HepG2 (cell line): ENCODE results near the gene SEH1L. TPM values are rescaled to one million over a fixed set of nuclear protein-coding genes. Genes with fewer than 3 reads are reported as not detected.

Experiments used
- ATAC-seq: fragments of 200-7000 bp; cut with Tn5 transposase; 3 replicates; pipeline ENCODE4 v1.9.1; 2020; ENCODE audit warnings: mild to moderate bottlenecking, moderate library complexity
- BruUV-seq: library from RNA; stranded (reverse); fragments of 400-500 nt; replicated peaks from 2 replicates; lab custom pipeline; 2021; lab: Mats Ljungman, UMichigan
- CTCF ChIA-PET: fragments of 300-600 bp; formaldehyde crosslinking; extraction: SDS; loops from one replicate; lab custom pipeline; 2021; ENCODE audit warnings: low total read pairs, inconsistent platforms, low intra/inter-chr PET ratio; lab: Yijun Ruan, JAX
- POLR2A ChIA-PET: fragments of 350-600 bp; sonication (Branson Sonifier 250); formaldehyde crosslinking; loops from one replicate; lab custom pipeline; 2020; ENCODE audit warnings: antibody characterized with exemption, inconsistent platforms; lab: Yijun Ruan, JAX
- DNase-seq: peaks from one replicate; pipeline ENCODE4 v3.0.0-alpha.2; 2015; ENCODE audit warnings: low spot score
- FAIRE-seq: peaks from 3 replicates; lab custom pipeline; 2011; peaks lifted over from hg19 to GRCh38; lab: Jason Lieb, UNC
- H2AFZ ChIP-seq: one replicate; pipeline ENCODE4 v1.6.1; 2011; ENCODE audit warnings: low read length, inconsistent platforms
- H3K27ac ChIP-seq: fragments of 300-600 bp; 3 replicates; pipeline ENCODE4 v1.8.0; 2011; ENCODE audit warnings: mixed run types, mild to moderate bottlenecking, mixed read lengths, low read length, inconsistent platforms; ENCODE audit not compliant: insufficient read depth; ENCODE audit errors: extremely low read length
- H3K27me3 ChIP-seq, 2 experiments: fragments of 200-600 bp in 1 of 2; 2 replicates in 1 of 2; 3 replicates in 1 of 2; pipeline versions ENCODE4 v1.6.0 to v1.8.0; 2011; ENCODE audit warnings: low read length in 2 of 2, mild to moderate bottlenecking in 2 of 2, moderate library complexity in 2 of 2, inconsistent platforms in 1 of 2; ENCODE audit not compliant: insufficient read depth in 2 of 2, control insufficient read depth in 1 of 2
- H3K36me3 ChIP-seq, 2 experiments: fragments of 200-600 bp in 1 of 2; replicated peaks in 1 of 2; 2 replicates in 1 of 2; 3 replicates in 1 of 2; pipeline versions ENCODE4 v1.5.1 to v1.8.0; 2011; ENCODE audit warnings: low read length in 2 of 2, inconsistent platforms in 1 of 2; ENCODE audit not compliant: insufficient read depth in 2 of 2, control insufficient read depth in 1 of 2
- H3K4me1 ChIP-seq: 2 replicates; pipeline ENCODE4 v1.5.1; 2012; ENCODE audit warnings: low read length, inconsistent platforms; ENCODE audit not compliant: insufficient read depth
- H3K4me2 ChIP-seq: 2 replicates; pipeline ENCODE4 v1.6.0; 2011; ENCODE audit warnings: low read depth, low read length, inconsistent platforms
- H3K4me3 ChIP-seq, 3 experiments: fragments of 200-600 bp in 1 of 3; sonication (generic), shearing (Covaris generic) in 1 of 3; replicated peaks in 1 of 3; 2 replicates each; pipeline ENCODE4 v1.5.1; 2011 to 2016; ENCODE audit warnings: low read length in 3 of 3, inconsistent platforms in 2 of 3, low read depth in 2 of 3, mild to moderate bottlenecking in 2 of 3, control low read depth in 1 of 3, mixed read lengths in 1 of 3; ENCODE audit not compliant: insufficient read depth in 1 of 3
- H3K79me2 ChIP-seq: one replicate; pipeline ENCODE4 v1.6.1; 2011; ENCODE audit warnings: low read length, inconsistent platforms; ENCODE audit not compliant: insufficient read depth
- H3K9ac ChIP-seq: 2 replicates; pipeline ENCODE4 v1.6.0; 2011; ENCODE audit warnings: mild to moderate bottlenecking, low read depth, low read length, inconsistent platforms; ENCODE audit not compliant: insufficient read depth
- H3K9me3 ChIP-seq: 2 replicates; pipeline ENCODE4 v1.5.1; 2012; ENCODE audit warnings: mild to moderate bottlenecking, low read length
- H4K20me1 ChIP-seq: 2 replicates; pipeline ENCODE4 v1.6.0; 2011; ENCODE audit warnings: inconsistent platforms, mild to moderate bottlenecking, low read length, moderate library complexity; ENCODE audit not compliant: insufficient read depth
- KLF13 ChIP-seq: sonication (generic); formaldehyde crosslinking; IDR thresholded peaks from 2 replicates; pipeline ENCODE4 v1.4.0; 2020; ENCODE audit warnings: mild to moderate bottlenecking, missing genetic modification reagents
- NFRKB ChIP-seq: fragments of 450-650 bp; IDR thresholded peaks from 2 replicates; pipeline ENCODE4 v1.6.1; 2017
- PAF1 ChIP-seq: IDR thresholded peaks from 2 replicates; pipeline ENCODE4 v1.6.1; 2016; ENCODE audit warnings: missing genetic modification reagents, missing compliant biosample characterization
- THYN1 ChIP-seq: sonication (generic); formaldehyde crosslinking; IDR thresholded peaks from 2 replicates; pipeline ENCODE4 v1.8.1; 2023; ENCODE audit warnings: low read depth, mild to moderate bottlenecking, moderate library complexity, missing genetic modification reagents, borderline replicate concordance
- ZFAT ChIP-seq: sonication (generic); formaldehyde crosslinking; conservative IDR thresholded peaks from 2 replicates; pipeline ENCODE4 v1.8.1; 2023; ENCODE audit warnings: missing genetic modification reagents, inconsistent platforms
- ZFP36L2 ChIP-seq: sonication (generic); formaldehyde crosslinking; IDR thresholded peaks from 2 replicates; pipeline ENCODE4 v1.4.0; 2020; ENCODE audit warnings: missing genetic modification reagents
- ZNF124 ChIP-seq: sonication (generic); formaldehyde crosslinking; IDR thresholded peaks from 2 replicates; pipeline ENCODE4 v1.4.0; 2020; ENCODE audit warnings: missing genetic modification reagents
- WGBS: methylation state at CpG from one replicate; pipeline ENCODE4 v1.1.6; 2017; ENCODE audit warnings: low lambda C conversion rate; 5-methylcytosine and 5-hydroxymethylcytosine counted together
- in situ Hi-C: cut with HindIII; loops from 2 replicates; pipeline ENCODE4 v1.10.0; 2017; ENCODE audit warnings: low pct_unique_long_range_greater_than_20kb; ENCODE audit not compliant: extremely low pct_ligation_motif_present
- intact Hi-C: fragments of 100-400 bp; cut with micrococcal nuclease; formaldehyde crosslinking; loops from one replicate; pipeline ENCODE4 v1.10.0; 2022; ENCODE audit not compliant: unreplicated experiment
- polyA plus RNA-seq, 8 experiments: library from polyadenylated mRNA; depleted of rRNA in 3 of 8; stranded (reverse) in 7 of 8; unstranded in 1 of 8; fragments of >200 nt; fragmentation: Illumina TruSeq in 4 of 8; extraction: Trizol in 4 of 8; gene quantifications; 2 replicates each; pipeline versions ENCODE4 v1.2.1 to v1.2.3, GENCODE V29; 2011 to 2016; ENCODE audit warnings: low read depth in 4 of 8, missing spikeins in 1 of 8, mixed read lengths in 1 of 8; ENCODE audit not compliant: insufficient read depth in 1 of 8
- total RNA-seq, 5 experiments: library from RNA; depleted of rRNA; stranded (reverse); fragments of >200 nt; fragmentation: Illumina TruSeq; extraction: Trizol; gene quantifications; 2 replicates each; pipeline ENCODE4 v1.2.3, GENCODE V29; 2016; ENCODE audit warnings: low read depth in 1 of 5
- TF ChIP-seq, protein P1 (sequence below): sonication (generic); formaldehyde crosslinking; IDR thresholded peaks from 2 replicates; pipeline ENCODE4 v1.5.0; 2020; ENCODE audit warnings: mild to moderate bottlenecking, low read depth, missing genetic modification reagents, borderline replicate concordance
- TF ChIP-seq, protein P2 (sequence below): sonication (generic); formaldehyde crosslinking; IDR thresholded peaks from 2 replicates; pipeline ENCODE4 v1.4.0; 2020; ENCODE audit warnings: missing genetic modification reagents, borderline replicate concordance

SEH1L gene
- total and polyA plus RNA-seq, 2 of the 13 experiments (the other 11 are each of a cell fraction or from before 2014, with no cell fraction given): 59.6 to 63.5 TPM

DNA sequence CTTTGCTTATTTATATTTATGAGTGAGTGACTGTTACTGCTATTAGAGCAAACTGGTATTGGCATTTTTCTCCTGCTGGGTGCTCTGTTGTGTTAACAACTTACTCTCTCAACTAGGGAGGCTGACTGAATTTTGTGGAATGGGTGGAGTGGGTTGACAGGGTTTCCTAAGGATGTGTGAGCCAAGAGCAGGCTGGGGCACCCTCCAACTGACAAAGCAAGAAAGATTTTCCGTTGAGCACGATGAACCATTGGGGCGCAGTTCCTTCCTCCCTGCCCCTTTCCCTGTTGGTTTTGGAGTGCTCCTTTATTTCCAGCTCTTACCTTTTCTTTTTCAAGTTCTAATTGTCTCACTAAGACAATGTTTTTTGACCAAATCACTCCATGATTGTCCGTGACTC is 20.3 kb downstream of the SEH1L start:
- H3K27ac ChIP-seq: no peak overlapping the region
- no peaks in the 10 kb centered on the region for H4K20me1 ChIP-seq
- BruUV-seq: no TSS peak
- DNase-seq (no peak), ATAC-seq (no peak), FAIRE-seq (no peak)
- intact Hi-C loops: no loop called here
- ChIA-PET CTCF (no interaction called here), POLR2A (no interaction called here)
- no peaks in the 10 kb centered on the region for H3K27me3 ChIP-seq
- H3K4me1 ChIP-seq: no peaks in the 10 kb centered on the region
- peaks cover 4% of the 10 kb centered on the region for H3K79me2 ChIP-seq
- peaks cover 26 to 69% of the 10 kb centered on the region in 2 experiments for H3K36me3 ChIP-seq
- H2AFZ ChIP-seq: no peak overlapping the region
- WGBS: 72% methylated on average over 4 of the region's 4 CpGs
- no peak for TF ChIP-seq ZFP36L2 (CRISPR knock-in tag)
- TF ChIP-seq NFRKB: no peak
- no peak for TF ChIP-seq KLF13 (CRISPR knock-in tag)
- no peak for TF ChIP-seq THYN1 (CRISPR knock-in tag)
- TF ChIP-seq PAF1 (CRISPR knock-in tag): no peak
- TF ChIP-seq, protein P1, sequence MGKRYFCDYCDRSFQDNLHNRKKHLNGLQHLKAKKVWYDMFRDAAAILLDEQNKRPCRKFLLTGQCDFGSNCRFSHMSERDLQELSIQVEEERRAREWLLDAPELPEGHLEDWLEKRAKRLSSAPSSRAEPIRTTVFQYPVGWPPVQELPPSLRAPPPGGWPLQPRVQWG (CRISPR knock-in tag): no peak
- no peak for TF ChIP-seq ZNF124 (CRISPR knock-in tag)
- TF ChIP-seq, protein P2, sequence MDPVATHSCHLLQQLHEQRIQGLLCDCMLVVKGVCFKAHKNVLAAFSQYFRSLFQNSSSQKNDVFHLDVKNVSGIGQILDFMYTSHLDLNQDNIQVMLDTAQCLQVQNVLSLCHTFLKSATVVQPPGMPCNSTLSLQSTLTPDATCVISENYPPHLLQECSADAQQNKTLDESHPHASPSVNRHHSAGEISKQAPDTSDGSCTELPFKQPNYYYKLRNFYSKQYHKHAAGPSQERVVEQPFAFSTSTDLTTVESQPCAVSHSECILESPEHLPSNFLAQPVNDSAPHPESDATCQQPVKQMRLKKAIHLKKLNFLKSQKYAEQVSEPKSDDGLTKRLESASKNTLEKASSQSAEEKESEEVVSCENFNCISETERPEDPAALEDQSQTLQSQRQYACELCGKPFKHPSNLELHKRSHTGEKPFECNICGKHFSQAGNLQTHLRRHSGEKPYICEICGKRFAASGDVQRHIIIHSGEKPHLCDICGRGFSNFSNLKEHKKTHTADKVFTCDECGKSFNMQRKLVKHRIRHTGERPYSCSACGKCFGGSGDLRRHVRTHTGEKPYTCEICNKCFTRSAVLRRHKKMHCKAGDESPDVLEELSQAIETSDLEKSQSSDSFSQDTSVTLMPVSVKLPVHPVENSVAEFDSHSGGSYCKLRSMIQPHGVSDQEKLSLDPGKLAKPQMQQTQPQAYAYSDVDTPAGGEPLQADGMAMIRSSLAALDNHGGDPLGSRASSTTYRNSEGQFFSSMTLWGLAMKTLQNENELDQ (CRISPR knock-in tag): no peak
- TF ChIP-seq ZFAT (CRISPR knock-in tag): no peak
- H3K9ac ChIP-seq: no peak overlapping the region
- no peak overlapping the region for H3K4me3 ChIP-seq
- no peaks in the 10 kb centered on the region for H3K9me3 ChIP-seq
- in situ Hi-C loops: no loop called here
- no peak overlapping the region for H3K4me2 ChIP-seq
